GM12864 (cell line): ENCODE data around the gene PLA2G4B.

ENCODE experiments used
- DNase-seq: peaks from one replicate; pipeline ENCODE4 v3.0.0-alpha.2; 2011; ENCODE audit warnings: low read depth
- H3K4me3 ChIP-seq: 2 replicates; pipeline ENCODE4 v1.5.1; 2011; ENCODE audit warnings: mild to moderate bottlenecking, low read depth, low read length, control low read depth
- CTCF ChIP-seq: IDR thresholded peaks from 2 replicates; pipeline ENCODE4 v1.5.1; 2011; ENCODE audit warnings: low read depth, mild to moderate bottlenecking, moderate library complexity, low read length, control low read depth, inconsistent platforms; ENCODE audit errors: missing control alignments

The PLA2G4B gene

GRCh38 chr15:41869770-41870688 is 31.4 kb downstream of the PLA2G4B start:
- TF ChIP-seq CTCF, result no peak
- H3K4me3 ChIP-seq, result no peak overlapping the region
- DNase-seq, result no peak

- TF ChIP-seq CTCF, result no peak
- no peak for DNase-seq
Observed at GRCh38 chr15:41870689-41871081, 32.0 kb downstream of the PLA2G4B start.

GRCh38 chr15:41871175-41871905 is 32.7 kb downstream of the PLA2G4B start:
- no peak for DNase-seq

More at GRCh38 chr15:41870689-41871081, 32.0 kb downstream of the PLA2G4B start:
- no peak overlapping the region for H3K4me3 ChIP-seq

GRCh38 chr15:41872166-41872747 is 33.6 kb downstream of the PLA2G4B start:
- no peak for DNase-seq
- H3K4me3 ChIP-seq, result no peak overlapping the region
- TF ChIP-seq CTCF, result no peak

More at GRCh38 chr15:41871175-41871905, 32.7 kb downstream of the PLA2G4B start:
- H3K4me3 ChIP-seq, result no peak overlapping the region
- TF ChIP-seq CTCF, result no peak

- H3K4me3 ChIP-seq, result no peak overlapping the region
- no peak for TF ChIP-seq CTCF
- no peak for DNase-seq
Observed at GRCh38 chr15:41873711-41874110, 35.1 kb downstream of the PLA2G4B start.

GRCh38 chr15:41874736-41875135 is 36.1 kb downstream of the PLA2G4B start:
- no peak overlapping the region for H3K4me3 ChIP-seq
- TF ChIP-seq CTCF, result no peak
- DNase-seq, result no peak
